ENCODE measurements around the gene DISC1. TPM values are rescaled to one million over a fixed set of nuclear protein-coding genes. Genes with fewer than 3 reads are reported as not detected.
A peak's percentile ranks its signal among the peaks of the same experiment; 100 is the strongest.

Gene DISC1
- total and polyA plus RNA-seq, 4 experiments from 2014 or later: 1.9 to 18.0 (median 10.0) TPM

GRCh38 chr1:231919239-231919885, 292.8 kb downstream of the DISC1 start:
- peak overlapping the region; percentile 53 for H3K27ac ChIP-seq (ENCODE audit: low read depth, low read length)

GRCh38 chr1:231919886-231920285, 293.3 kb downstream of the DISC1 start:
- Mint-ChIP-seq H3K27ac (peak overlapping the region; percentile 49 to 96 (median 92)), H3K27me3 (no peaks in the 10 kb centered on the region), H3K4me3 (peak overlapping the region in 7 of 8 donors; percentile 77 to 89 (median 87)), H3K4me1 (peaks cover 53 to 76% (median 68%) of the 10 kb centered on the region in 4 donors), H3K9me3 (no peaks in the 10 kb centered on the region), H3K36me3 (no peaks in the 10 kb centered on the region)
- ChIA-PET CTCF (ENCODE audit: partially characterized antibody) (interaction anchor here (0.9 to 5.4 kb wide), 5 partner anchors 12 to 707 kb away, joined by 4 to 45 read pairs (median 6); no protein-coding TSS in a partner anchor), POLR2A (ENCODE audit: partially characterized antibody) (interaction anchor here (0.6 to 1.1 kb wide), 3 partner anchors 54 to 288 kb away, joined by 3 read pairs; no protein-coding TSS in a partner anchor)
- Histone ChIP-seq H3K27me3 (ENCODE audit: insufficient read depth, low read length) (no peaks in the 10 kb centered on the region), H3K9me3 (ENCODE audit: control insufficient read depth in 1 of 2, low read length in 2 of 2) (no peaks in the 10 kb centered on the region), H3K4me3 (ENCODE audit: low read length in 2 of 2) (no peak overlapping the region), H3K27ac (ENCODE audit: low read depth, low read length) (peak overlapping the region; percentile 53), H3K4me1 (ENCODE audit: insufficient read depth, low read length) (peaks cover 56% of the 10 kb centered on the region), H3K36me3 (ENCODE audit: insufficient read depth, low read length) (no peaks in the 10 kb centered on the region)
- peak; percentile 14 to 64 (median 29) for DNase-seq
- intact Hi-C loops (cut with micrococcal nuclease): loop anchor here (2.0 kb wide), 1 partner anchor 53 kb away; no protein-coding TSS in a partner anchor

More at GRCh38 chr1:231919239-231919885, 292.8 kb downstream of the DISC1 start:
- Histone ChIP-seq H3K4me3 (ENCODE audit: low read length in 2 of 2) (peak overlapping the region in 1 of 2 donors; percentile 31), H3K9me3 (ENCODE audit: control insufficient read depth in 1 of 2, low read length in 2 of 2) (no peaks in the 10 kb centered on the region), H3K27me3 (ENCODE audit: insufficient read depth, low read length) (no peaks in the 10 kb centered on the region), H3K4me1 (ENCODE audit: insufficient read depth, low read length) (peaks cover 61% of the 10 kb centered on the region), H3K36me3 (ENCODE audit: insufficient read depth, low read length) (no peaks in the 10 kb centered on the region)
- no peaks in the 10 kb centered on the region for H3K36me3 Mint-ChIP-seq
- H3K4me3 Mint-ChIP-seq: peak overlapping the region; percentile 69 to 89 (median 86)
- ChIA-PET CTCF (ENCODE audit: partially characterized antibody) (interaction anchor here (0.9 to 5.4 kb wide), 6 partner anchors 12 to 708 kb away, joined by 3 to 45 read pairs (median 6); no protein-coding TSS in a partner anchor), POLR2A (ENCODE audit: partially characterized antibody) (interaction anchor here (0.6 to 1.2 kb wide), 6 partner anchors 11 to 288 kb away, joined by 3 to 5 read pairs (median 3); no protein-coding TSS in a partner anchor)
- peaks cover 58 to 81% (median 72%) of the 10 kb centered on the region in 4 donors for H3K4me1 Mint-ChIP-seq
- H3K27me3 Mint-ChIP-seq: no peaks in the 10 kb centered on the region
- peak in 1 of 5 donors; percentile 2 for DNase-seq
- H3K27ac Mint-ChIP-seq: peak overlapping the region; percentile 49 to 96 (median 92)
- H3K9me3 Mint-ChIP-seq: peaks cover 0 to 1% (median 0%) of the 10 kb centered on the region in 8 donors
- intact Hi-C loops (cut with micrococcal nuclease): loop anchor here (2.0 kb wide), 1 partner anchor 53 kb away; no protein-coding TSS in a partner anchor

GRCh38 chr1:231921646-231922345, 295.2 kb downstream of the DISC1 start:
- ChIA-PET POLR2A (ENCODE audit: partially characterized antibody) (no interaction called here), CTCF (ENCODE audit: partially characterized antibody) (interaction anchor here (2.6 kb wide), 1 partner anchor 165 kb away, joined by 6 read pairs; no protein-coding TSS in a partner anchor)
- Histone ChIP-seq H3K4me3 (ENCODE audit: low read length in 2 of 2) (no peak overlapping the region), H3K27ac (ENCODE audit: low read depth, low read length) (no peak overlapping the region), H3K36me3 (ENCODE audit: insufficient read depth, low read length) (no peaks in the 10 kb centered on the region), H3K4me1 (ENCODE audit: insufficient read depth, low read length) (peaks cover 38% of the 10 kb centered on the region), H3K27me3 (ENCODE audit: insufficient read depth, low read length) (no peaks in the 10 kb centered on the region), H3K9me3 (ENCODE audit: control insufficient read depth in 1 of 2, low read length in 2 of 2) (no peaks in the 10 kb centered on the region)
- no peak for DNase-seq
- no peaks in the 10 kb centered on the region for H3K9me3 Mint-ChIP-seq
- H3K27me3 Mint-ChIP-seq: no peaks in the 10 kb centered on the region
- intact Hi-C loops (cut with micrococcal nuclease): no loop called here
- H3K4me1 Mint-ChIP-seq: peaks cover 45 to 65% (median 53%) of the 10 kb centered on the region in 4 donors
- peaks cover 3 to 7% of the 10 kb centered on the region in 2 donors for H3K36me3 Mint-ChIP-seq
- H3K27ac Mint-ChIP-seq: peak overlapping the region in 5 of 7 donors; percentile 31 to 56 (median 37)
- H3K4me3 Mint-ChIP-seq: peak overlapping the region in 2 of 8 donors; percentile 3 to 12

- ChIA-PET CTCF (ENCODE audit: partially characterized antibody) (interaction anchor here (1.3 kb wide), 1 partner anchor 8 kb away, joined by 6 read pairs; no protein-coding TSS in a partner anchor), POLR2A (ENCODE audit: partially characterized antibody) (no interaction called here)
- Mint-ChIP-seq H3K9me3 (no peaks in the 10 kb centered on the region), H3K36me3 (peaks cover 3 to 11% of the 10 kb centered on the region in 2 donors), H3K4me3 (no peak overlapping the region), H3K27me3 (no peaks in the 10 kb centered on the region), H3K27ac (no peak overlapping the region), H3K4me1 (peaks cover 30 to 52% (median 41%) of the 10 kb centered on the region in 4 donors)
- DNase-seq: no peak
- intact Hi-C loops (cut with micrococcal nuclease): no loop called here
- Histone ChIP-seq H3K36me3 (ENCODE audit: insufficient read depth, low read length) (no peaks in the 10 kb centered on the region), H3K27me3 (ENCODE audit: insufficient read depth, low read length) (no peaks in the 10 kb centered on the region), H3K9me3 (ENCODE audit: control insufficient read depth in 1 of 2, low read length in 2 of 2) (no peaks in the 10 kb centered on the region), H3K4me3 (ENCODE audit: low read length in 2 of 2) (no peak overlapping the region), H3K4me1 (ENCODE audit: insufficient read depth, low read length) (peaks cover 21% of the 10 kb centered on the region), H3K27ac (ENCODE audit: low read depth, low read length) (no peak overlapping the region)
Observed at GRCh38 chr1:231923491-231924041, 297.0 kb downstream of the DISC1 start.

- intact Hi-C loops (cut with micrococcal nuclease): no loop called here
- H3K4me3 ChIP-seq (ENCODE audit: low read length in 2 of 2): no peak overlapping the region
- no peak for DNase-seq
- no peaks in the 10 kb centered on the region for H3K9me3 Mint-ChIP-seq
- H3K4me1 Mint-ChIP-seq: peaks cover 30 to 52% (median 40%) of the 10 kb centered on the region in 4 donors
- no peaks in the 10 kb centered on the region for H3K36me3 ChIP-seq (ENCODE audit: insufficient read depth, low read length)
- H3K4me3 Mint-ChIP-seq: no peak overlapping the region
- peaks cover 3 to 11% of the 10 kb centered on the region in 2 donors for H3K36me3 Mint-ChIP-seq
- POLR2A ChIA-PET (ENCODE audit: partially characterized antibody): no interaction called here
- CTCF ChIA-PET (ENCODE audit: partially characterized antibody): interaction anchor here (1.3 kb wide), 1 partner anchor 7 kb away, joined by 6 read pairs; no protein-coding TSS in a partner anchor
- no peak overlapping the region for H3K27ac ChIP-seq (ENCODE audit: low read depth, low read length)
- H3K27me3 ChIP-seq (ENCODE audit: insufficient read depth, low read length): no peaks in the 10 kb centered on the region
- no peaks in the 10 kb centered on the region for H3K27me3 Mint-ChIP-seq
- H3K9me3 ChIP-seq (ENCODE audit: control insufficient read depth in 1 of 2, low read length in 2 of 2): no peaks in the 10 kb centered on the region
- no peak overlapping the region for H3K27ac Mint-ChIP-seq
- peaks cover 15% of the 10 kb centered on the region for H3K4me1 ChIP-seq (ENCODE audit: insufficient read depth, low read length)
Observed at GRCh38 chr1:231924180-231924579, 297.6 kb downstream of the DISC1 start.

- peaks cover 3 to 11% of the 10 kb centered on the region in 2 donors for H3K36me3 Mint-ChIP-seq
- Histone ChIP-seq H3K36me3 (ENCODE audit: insufficient read depth, low read length) (no peaks in the 10 kb centered on the region), H3K4me1 (ENCODE audit: insufficient read depth, low read length) (peaks cover 12% of the 10 kb centered on the region), H3K27me3 (ENCODE audit: insufficient read depth, low read length) (no peaks in the 10 kb centered on the region), H3K27ac (ENCODE audit: low read depth, low read length) (no peak overlapping the region), H3K4me3 (ENCODE audit: low read length in 2 of 2) (no peak overlapping the region), H3K9me3 (ENCODE audit: control insufficient read depth in 1 of 2, low read length in 2 of 2) (no peaks in the 10 kb centered on the region)
- no peak for DNase-seq
- ChIA-PET CTCF (ENCODE audit: partially characterized antibody) (no interaction called here), POLR2A (ENCODE audit: partially characterized antibody) (interaction anchor here (1.1 kb wide), 1 partner anchor 12 kb away, joined by 4 read pairs; no protein-coding TSS in a partner anchor)
- peak overlapping the region in 1 of 7 donors; percentile 29 for H3K27ac Mint-ChIP-seq
- H3K4me1 Mint-ChIP-seq: peaks cover 28 to 54% (median 39%) of the 10 kb centered on the region in 4 donors
- intact Hi-C loops (cut with micrococcal nuclease): no loop called here
- no peaks in the 10 kb centered on the region for H3K27me3 Mint-ChIP-seq
- H3K4me3 Mint-ChIP-seq: no peak overlapping the region
- H3K9me3 Mint-ChIP-seq: no peaks in the 10 kb centered on the region
Observed at GRCh38 chr1:231925864-231926263, 299.3 kb downstream of the DISC1 start.

Data from CD4-positive, alpha-beta memory T cell (primary cell).